ENCODE data around the gene LDLRAP1.

The LDLRAP1 gene

GRCh38 chr1:25543425-25544242 is at the start of gene LDLRAP1:
Gene LDLRAP1 (plus strand): TSS chr1:25543606. CDS start chr1:25543699, 93 bp downstream.
- H3K4me1 ChIP-seq = peaks cover 14 to 49% (median 45%) of the 10 kb centered on the region in 10 experiments
- H3K9me3 ChIP-seq (replicated peaks in 1 of 11) = no peaks in the 10 kb centered on the region
- peak within 1 kb of the TSS; percentile 79 to 91 (median 85) for H3K4me3 ChIP-seq
- peak within 1 kb of the TSS; percentile 27 to 75 (median 69) for H3K27ac ChIP-seq
- no peaks in the 10 kb centered on the region for H3K36me3 ChIP-seq
- H3K9ac ChIP-seq = peak within 1 kb of the TSS; percentile 75 to 86 (median 82)
- H3K27me3 ChIP-seq = peaks cover 0 to 12% (median 0%) of the 10 kb centered on the region in 11 experiments; a peak in 7 of 22 replicates
- TF ChIP-seq Cebpa-rat (IDR thresholded peaks at IDR 0.05) = no peak
- H3K4me2 ChIP-seq = peak within 1 kb of the TSS; percentile 98 to 100 (median 100)
- H4K20me1 ChIP-seq = peaks cover 0 to 19% (median 14%) of the 10 kb centered on the region in 11 experiments; a peak in 13 of 22 replicates

- Histone ChIP-seq H3K4me2 (no peak overlapping the region), H3K9ac (no peak overlapping the region), H3K27ac (no peak overlapping the region), H3K27me3 (no peaks in the 10 kb centered on the region), H3K9me3 (replicated peaks in 1 of 11) (no peaks in the 10 kb centered on the region), H3K36me3 (peaks cover 82 to 97% (median 93%) of the 10 kb centered on the region in 11 experiments), H4K20me1 (peaks cover 0 to 6% (median 0%) of the 10 kb centered on the region in 11 experiments; a peak in 2 of 22 replicates), H3K4me1 (no peaks in the 10 kb centered on the region), H3K4me3 (no peak overlapping the region)
- TF ChIP-seq Cebpa-rat (IDR thresholded peaks at IDR 0.05) = no peak
Measured at GRCh38 chr1:25494952-25495351, 48.5 kb upstream of the LDLRAP1 start.

- no peak overlapping the region for H3K27ac ChIP-seq
- H3K9ac ChIP-seq = no peak overlapping the region
- TF ChIP-seq Cebpa-rat (IDR thresholded peaks at IDR 0.05) = no peak
- peaks cover 17 to 27% (median 21%) of the 10 kb centered on the region in 10 experiments for H3K4me1 ChIP-seq
- no peak overlapping the region for H3K4me3 ChIP-seq
- H3K4me2 ChIP-seq = no peak overlapping the region
- H4K20me1 ChIP-seq = peaks cover 0 to 14% (median 0%) of the 10 kb centered on the region in 11 experiments; a peak in 4 of 22 replicates
- H3K36me3 ChIP-seq = peaks cover 52 to 73% (median 58%) of the 10 kb centered on the region in 11 experiments
- no peaks in the 10 kb centered on the region for H3K9me3 ChIP-seq (replicated peaks in 1 of 11)
- H3K27me3 ChIP-seq = no peaks in the 10 kb centered on the region
Measured at GRCh38 chr1:25500694-25501093, 42.7 kb upstream of the LDLRAP1 start.

GRCh38 chr1:25501235-25502058 is 42.0 kb upstream of the LDLRAP1 start:
- TF ChIP-seq Cebpa-rat (IDR thresholded peaks at IDR 0.05) = no peak
- no peak overlapping the region for H3K4me2 ChIP-seq
- H3K4me3 ChIP-seq = no peak overlapping the region
- no peaks in the 10 kb centered on the region for H3K27me3 ChIP-seq
- peaks cover 0 to 21% (median 0%) of the 10 kb centered on the region in 11 experiments; a peak in 4 of 22 replicates for H4K20me1 ChIP-seq
- peaks cover 25 to 34% (median 29%) of the 10 kb centered on the region in 10 experiments for H3K4me1 ChIP-seq
- H3K9me3 ChIP-seq (replicated peaks in 1 of 11) = no peaks in the 10 kb centered on the region
- peaks cover 44 to 65% (median 51%) of the 10 kb centered on the region in 11 experiments for H3K36me3 ChIP-seq
- H3K27ac ChIP-seq = no peak overlapping the region
- H3K9ac ChIP-seq = no peak overlapping the region

- no peak for TF ChIP-seq Cebpa-rat (IDR thresholded peaks at IDR 0.05)
- H3K9me3 ChIP-seq (replicated peaks in 1 of 11) = no peaks in the 10 kb centered on the region
- H3K27ac ChIP-seq = no peak overlapping the region; a peak in 1 of 22 replicates
- peaks cover 0 to 21% (median 0%) of the 10 kb centered on the region in 11 experiments; a peak in 4 of 22 replicates for H4K20me1 ChIP-seq
- H3K27me3 ChIP-seq = no peaks in the 10 kb centered on the region
- peaks cover 26 to 44% (median 37%) of the 10 kb centered on the region in 10 experiments for H3K4me1 ChIP-seq
- peak overlapping the region in 2 of 11 experiments; percentile 1 to 6; a peak in 1 of 22 replicates for H3K9ac ChIP-seq
- H3K36me3 ChIP-seq = peaks cover 32 to 50% (median 36%) of the 10 kb centered on the region in 11 experiments
- no peak overlapping the region for H3K4me3 ChIP-seq
- no peak overlapping the region for H3K4me2 ChIP-seq
Measured at GRCh38 chr1:25502957-25503356, 40.4 kb upstream of the LDLRAP1 start.

GRCh38 chr1:25503551-25504426 is 39.6 kb upstream of the LDLRAP1 start:
- peaks cover 0 to 21% (median 0%) of the 10 kb centered on the region in 11 experiments; a peak in 3 of 22 replicates for H4K20me1 ChIP-seq
- H3K27ac ChIP-seq = peak overlapping the region in 5 of 11 experiments; percentile 23 to 82 (median 66); a peak in 5 of 22 replicates
- peaks cover 24 to 42% (median 28%) of the 10 kb centered on the region in 11 experiments for H3K36me3 ChIP-seq
- no peak overlapping the region for H3K4me3 ChIP-seq
- H3K9me3 ChIP-seq (replicated peaks in 1 of 11) = no peaks in the 10 kb centered on the region
- peak overlapping the region in 2 of 11 experiments; percentile 1 to 10; a peak in 1 of 22 replicates for H3K9ac ChIP-seq
- no peaks in the 10 kb centered on the region for H3K27me3 ChIP-seq
- H3K4me1 ChIP-seq = peaks cover 26 to 44% (median 37%) of the 10 kb centered on the region in 10 experiments
- H3K4me2 ChIP-seq = peak overlapping the region in 10 of 11 experiments; percentile 59 to 90 (median 85); a peak in 19 of 22 replicates
- TF ChIP-seq Cebpa-rat (IDR thresholded peaks at IDR 0.05) = no peak

- H3K4me3 ChIP-seq = peak overlapping the region in 4 of 10 experiments; percentile 7 to 30 (median 17); a peak in 3 of 20 replicates
- H3K4me1 ChIP-seq = peaks cover 26 to 44% (median 37%) of the 10 kb centered on the region in 10 experiments
- H3K9me3 ChIP-seq (replicated peaks in 1 of 11) = no peaks in the 10 kb centered on the region
- peaks cover 18 to 33% (median 20%) of the 10 kb centered on the region in 11 experiments for H3K36me3 ChIP-seq
- peaks cover 0 to 21% (median 0%) of the 10 kb centered on the region in 11 experiments; a peak in 3 of 22 replicates for H4K20me1 ChIP-seq
- peak overlapping the region in 9 of 11 experiments; percentile 9 to 82 (median 64); a peak in 17 of 22 replicates for H3K27ac ChIP-seq
- H3K27me3 ChIP-seq = no peaks in the 10 kb centered on the region
- peak overlapping the region in 9 of 11 experiments; percentile 14 to 69 (median 53); a peak in 14 of 22 replicates for H3K9ac ChIP-seq
- TF ChIP-seq Cebpa-rat (IDR thresholded peaks at IDR 0.05) = no peak
- peak overlapping the region; percentile 52 to 90 (median 84) for H3K4me2 ChIP-seq
Measured at GRCh38 chr1:25504706-25505595, 38.5 kb upstream of the LDLRAP1 start.
